Measurements from ENCODE around the gene NPM1.
"Not testable (repeated sequence)": the region's sequence is repeated elsewhere in the genome, so short reads cannot be mapped to it uniquely, and the experiment has no call there.

NPM1 gene

DNA sequence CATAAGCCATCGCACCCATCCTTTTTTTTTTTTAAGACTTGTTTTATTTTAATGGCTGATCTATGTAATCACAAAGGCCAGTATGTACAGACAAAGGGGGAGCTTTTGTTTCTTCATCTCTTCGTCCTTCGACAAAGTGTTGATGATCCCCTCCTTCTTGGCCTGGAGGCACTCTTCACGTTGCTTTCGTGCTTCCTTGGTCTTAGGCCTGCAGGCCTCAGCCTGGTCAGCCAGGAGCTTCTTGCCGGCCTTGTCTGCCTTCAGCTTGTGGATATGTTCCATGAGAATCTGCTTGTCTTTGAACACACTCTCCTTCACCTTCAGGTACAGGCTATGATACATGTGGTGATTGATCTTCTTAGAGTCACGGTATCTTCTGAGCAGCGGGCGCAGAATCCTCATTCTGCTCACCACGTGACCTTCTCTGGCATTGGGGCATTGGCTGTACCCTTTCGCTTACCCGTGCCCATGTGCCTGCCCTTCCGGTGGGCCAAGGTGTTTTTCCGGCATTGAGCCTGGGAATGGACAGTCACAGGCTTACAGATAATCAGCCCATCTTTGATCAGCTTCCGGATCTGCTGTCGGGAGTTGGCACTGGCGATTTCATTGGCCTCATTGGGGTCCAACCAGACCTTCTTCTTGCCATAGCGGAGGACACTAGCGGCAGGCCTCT lies 42.6 kb upstream of the NPM1 start:
- H3K79me2 ChIP-seq (ENCODE audit: low read length): no peaks in the 10 kb centered on the region
- no peak overlapping the region for H2AFZ ChIP-seq (ENCODE audit: low read depth, low read length)
- no peak overlapping the region for H3K4me2 ChIP-seq (ENCODE audit: low read length)
- no peaks in the 10 kb centered on the region for H3K36me3 ChIP-seq (replicated peaks; ENCODE audit: low read depth, low read length)
- no peak overlapping the region for H3K9ac ChIP-seq (ENCODE audit: low read length)
- H3K27me3 ChIP-seq (ENCODE audit: low read depth, low read length): no peaks in the 10 kb centered on the region
- H3K9me3 ChIP-seq (ENCODE audit: insufficient read depth, low read length): no peaks in the 10 kb centered on the region
- H3K4me1 ChIP-seq (ENCODE audit: low read length): no peaks in the 10 kb centered on the region
- H4K20me1 ChIP-seq (ENCODE audit: insufficient read depth, low read length): no peaks in the 10 kb centered on the region
- no peak for TF ChIP-seq EZH2phosphoT487 (IDR thresholded peaks at IDR 0.05; ENCODE audit: low read depth)
- TF ChIP-seq, protein P1, sequence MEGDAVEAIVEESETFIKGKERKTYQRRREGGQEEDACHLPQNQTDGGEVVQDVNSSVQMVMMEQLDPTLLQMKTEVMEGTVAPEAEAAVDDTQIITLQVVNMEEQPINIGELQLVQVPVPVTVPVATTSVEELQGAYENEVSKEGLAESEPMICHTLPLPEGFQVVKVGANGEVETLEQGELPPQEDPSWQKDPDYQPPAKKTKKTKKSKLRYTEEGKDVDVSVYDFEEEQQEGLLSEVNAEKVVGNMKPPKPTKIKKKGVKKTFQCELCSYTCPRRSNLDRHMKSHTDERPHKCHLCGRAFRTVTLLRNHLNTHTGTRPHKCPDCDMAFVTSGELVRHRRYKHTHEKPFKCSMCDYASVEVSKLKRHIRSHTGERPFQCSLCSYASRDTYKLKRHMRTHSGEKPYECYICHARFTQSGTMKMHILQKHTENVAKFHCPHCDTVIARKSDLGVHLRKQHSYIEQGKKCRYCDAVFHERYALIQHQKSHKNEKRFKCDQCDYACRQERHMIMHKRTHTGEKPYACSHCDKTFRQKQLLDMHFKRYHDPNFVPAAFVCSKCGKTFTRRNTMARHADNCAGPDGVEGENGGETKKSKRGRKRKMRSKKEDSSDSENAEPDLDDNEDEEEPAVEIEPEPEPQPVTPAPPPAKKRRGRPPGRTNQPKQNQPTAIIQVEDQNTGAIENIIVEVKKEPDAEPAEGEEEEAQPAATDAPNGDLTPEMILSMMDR (IDR thresholded peaks at IDR 0.05; ENCODE audit: low read depth, low read length): no peak
- H3K4me3 ChIP-seq (ENCODE audit: low read length): no peak overlapping the region
- H3K27ac ChIP-seq (ENCODE audit: low read length): no peak overlapping the region

DNA sequence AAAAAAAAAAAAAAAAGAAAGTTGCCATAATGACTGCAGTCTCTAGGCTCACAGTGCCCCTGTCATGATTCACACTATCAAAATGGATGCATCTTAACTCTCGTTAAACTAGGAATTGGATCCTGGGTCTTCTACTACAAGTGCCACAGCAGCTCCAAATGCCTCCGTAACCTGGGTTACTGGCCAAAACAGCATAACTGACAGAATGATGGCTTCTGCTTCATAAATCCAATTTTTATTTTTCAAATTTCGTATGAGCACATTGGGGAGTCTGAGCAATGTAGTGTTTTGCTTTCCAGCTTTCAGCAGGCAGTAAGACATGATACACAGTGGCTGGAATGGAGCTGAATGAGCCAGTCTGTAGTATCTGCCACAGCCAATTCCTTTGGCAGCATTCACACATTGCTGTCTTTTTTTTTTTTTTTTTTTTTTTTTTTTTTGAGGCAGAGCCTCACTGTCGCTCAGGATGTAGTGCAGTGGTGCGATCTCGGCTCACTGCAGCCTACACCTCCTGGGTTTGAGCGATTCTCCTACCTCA lies 36.0 kb upstream of the NPM1 start:
- Histone ChIP-seq H3K4me3 (ENCODE audit: low read length) (no peak overlapping the region), H3K27me3 (ENCODE audit: low read depth, low read length) (no peaks in the 10 kb centered on the region), H3K9ac (ENCODE audit: low read length) (no peak overlapping the region), H3K4me1 (ENCODE audit: low read length) (peaks cover 22% of the 10 kb centered on the region), H3K79me2 (ENCODE audit: low read length) (no peaks in the 10 kb centered on the region), H2AFZ (ENCODE audit: low read depth, low read length) (no peak overlapping the region), H3K9me3 (ENCODE audit: insufficient read depth, low read length) (no peaks in the 10 kb centered on the region), H3K4me2 (ENCODE audit: low read length) (no peak overlapping the region), H4K20me1 (ENCODE audit: insufficient read depth, low read length) (no peaks in the 10 kb centered on the region), H3K27ac (ENCODE audit: low read length) (no peak overlapping the region), H3K36me3 (replicated peaks; ENCODE audit: low read depth, low read length) (no peaks in the 10 kb centered on the region)
- TF ChIP-seq, protein P1 (IDR thresholded peaks at IDR 0.05; ENCODE audit: low read depth, low read length): no peak
- no peak for TF ChIP-seq EZH2phosphoT487 (IDR thresholded peaks at IDR 0.05; ENCODE audit: low read depth)

DNA sequence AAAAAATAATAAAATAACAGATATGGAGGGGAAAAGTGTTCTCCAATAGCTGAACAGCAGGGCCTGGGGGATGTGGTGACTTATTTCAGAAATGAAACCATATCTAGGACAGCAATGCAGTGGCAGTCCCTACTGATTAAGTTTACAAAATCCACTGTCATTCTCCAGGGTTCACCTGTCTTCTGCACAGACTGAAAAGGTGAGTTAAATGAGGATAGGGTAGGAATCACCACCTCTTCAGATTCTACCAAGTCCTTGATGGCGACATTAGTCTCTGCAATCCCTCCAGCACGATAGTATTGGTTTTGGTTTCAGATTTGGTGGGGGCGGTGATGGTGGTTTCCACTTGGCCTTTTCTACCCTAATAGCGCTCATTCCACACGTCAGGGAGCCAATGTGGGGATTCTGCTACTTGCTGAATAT lies 32.3 kb upstream of the NPM1 start:
- Histone ChIP-seq H3K27ac (ENCODE audit: low read length) (peak overlapping the region; percentile 78), H3K9me3 (ENCODE audit: insufficient read depth, low read length) (no peaks in the 10 kb centered on the region), H3K4me2 (ENCODE audit: low read length) (peak overlapping the region; percentile 68), H3K79me2 (ENCODE audit: low read length) (no peaks in the 10 kb centered on the region), H3K4me1 (ENCODE audit: low read length) (peaks cover 24% of the 10 kb centered on the region), H3K4me3 (ENCODE audit: low read length) (peak overlapping the region; percentile 57), H3K36me3 (replicated peaks; ENCODE audit: low read depth, low read length) (no peaks in the 10 kb centered on the region), H3K27me3 (ENCODE audit: low read depth, low read length) (no peaks in the 10 kb centered on the region), H4K20me1 (ENCODE audit: insufficient read depth, low read length) (no peaks in the 10 kb centered on the region), H3K9ac (ENCODE audit: low read length) (peak overlapping the region; percentile 36; the same call in 1 of the 2 replicates), H2AFZ (ENCODE audit: low read depth, low read length) (peak overlapping the region; percentile 64)
- TF ChIP-seq, protein P1 (IDR thresholded peaks at IDR 0.05; ENCODE audit: low read depth, low read length): no peak
- no peak for TF ChIP-seq EZH2phosphoT487 (IDR thresholded peaks at IDR 0.05; ENCODE audit: low read depth)

DNA sequence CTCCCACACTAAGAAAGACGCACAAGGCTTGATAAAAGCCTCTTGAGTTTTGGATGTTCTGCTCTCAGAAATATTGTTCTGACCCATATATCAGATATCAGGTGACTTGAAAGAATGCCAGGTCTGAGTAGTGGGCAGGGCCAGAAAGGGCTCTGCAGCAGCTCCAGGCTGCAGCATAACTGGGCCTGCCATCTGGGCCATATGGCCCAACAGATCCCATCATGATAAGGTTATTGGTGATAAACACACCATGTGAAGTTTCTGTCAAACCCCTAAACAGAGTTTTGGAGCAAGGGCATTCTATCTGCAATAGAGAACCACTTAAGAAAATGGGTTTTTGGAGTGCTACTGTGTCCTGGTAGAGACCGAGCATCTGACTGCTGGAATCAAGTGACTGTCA lies 29.8 kb upstream of the NPM1 start:
- Histone ChIP-seq H3K27me3 (ENCODE audit: low read depth, low read length) (no peaks in the 10 kb centered on the region), H3K4me1 (ENCODE audit: low read length) (peaks cover 25% of the 10 kb centered on the region), H4K20me1 (ENCODE audit: insufficient read depth, low read length) (no peaks in the 10 kb centered on the region), H3K27ac (ENCODE audit: low read length) (no peak overlapping the region), H2AFZ (ENCODE audit: low read depth, low read length) (no peak overlapping the region), H3K9ac (ENCODE audit: low read length) (no peak overlapping the region), H3K79me2 (ENCODE audit: low read length) (no peaks in the 10 kb centered on the region), H3K4me3 (ENCODE audit: low read length) (no peak overlapping the region), H3K9me3 (ENCODE audit: insufficient read depth, low read length) (no peaks in the 10 kb centered on the region), H3K36me3 (replicated peaks; ENCODE audit: low read depth, low read length) (no peaks in the 10 kb centered on the region), H3K4me2 (ENCODE audit: low read length) (no peak overlapping the region)
- TF ChIP-seq, protein P1 (IDR thresholded peaks at IDR 0.05; ENCODE audit: low read depth, low read length): no peak
- no peak for TF ChIP-seq EZH2phosphoT487 (IDR thresholded peaks at IDR 0.05; ENCODE audit: low read depth)

DNA sequence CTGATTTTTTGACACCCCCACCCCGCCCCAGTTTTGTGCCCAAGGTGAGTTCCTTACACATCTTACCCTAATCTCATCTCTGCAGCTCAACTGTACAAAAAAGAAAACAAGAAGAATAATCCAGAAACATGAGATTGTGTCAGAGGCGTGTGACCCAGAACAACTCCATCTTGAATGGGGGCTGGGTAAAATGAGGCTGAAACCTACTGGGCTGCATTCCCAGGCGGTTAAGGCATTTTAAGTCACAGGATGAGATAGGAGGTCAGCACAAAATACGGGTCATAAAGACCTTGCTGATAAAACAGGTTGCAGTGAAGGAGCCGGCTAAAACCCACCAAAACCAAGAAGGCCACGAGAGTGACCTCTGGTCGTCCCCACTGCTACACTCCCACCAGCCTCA lies 26.5 kb upstream of the NPM1 start:
- H3K4me2 ChIP-seq (ENCODE audit: low read length); H4K20me1 ChIP-seq (ENCODE audit: insufficient read depth, low read length); H2AFZ ChIP-seq (ENCODE audit: low read depth, low read length); H3K27me3 ChIP-seq (ENCODE audit: low read depth, low read length); H3K4me3 ChIP-seq (ENCODE audit: low read length); H3K9me3 ChIP-seq (ENCODE audit: insufficient read depth, low read length); H3K36me3 ChIP-seq (replicated peaks; ENCODE audit: low read depth, low read length); H3K9ac ChIP-seq (ENCODE audit: low read length); H3K79me2 ChIP-seq (ENCODE audit: low read length); H3K27ac ChIP-seq (ENCODE audit: low read length): not testable (repeated sequence)
- peaks cover 19% of the 10 kb centered on the region for H3K4me1 ChIP-seq (ENCODE audit: low read length)

DNA sequence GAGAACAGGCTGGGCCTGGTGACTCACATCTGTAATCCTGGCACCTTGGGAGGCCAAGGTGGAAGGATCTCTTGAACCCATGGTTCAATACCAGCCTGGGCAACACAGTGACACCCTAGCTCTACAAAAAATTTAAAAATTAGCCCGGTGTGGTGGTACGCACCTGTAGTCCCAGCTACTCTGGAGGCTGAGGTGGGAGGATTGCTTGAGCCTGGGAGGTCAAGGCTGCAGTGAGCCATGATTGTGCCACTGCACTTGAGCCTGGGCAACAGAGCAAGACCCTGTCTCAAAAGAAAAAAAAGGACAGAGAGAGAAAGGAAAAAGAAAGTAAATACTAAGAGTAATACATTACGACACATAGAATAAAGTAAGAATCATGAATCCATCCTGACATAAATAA lies 24.4 kb upstream of the NPM1 start:
- not testable (repeated sequence) for H3K79me2 ChIP-seq (ENCODE audit: low read length); H3K4me3 ChIP-seq (ENCODE audit: low read length); H2AFZ ChIP-seq (ENCODE audit: low read depth, low read length); H3K36me3 ChIP-seq (replicated peaks; ENCODE audit: low read depth, low read length); H3K27ac ChIP-seq (ENCODE audit: low read length); H3K9ac ChIP-seq (ENCODE audit: low read length); H3K9me3 ChIP-seq (ENCODE audit: insufficient read depth, low read length); H4K20me1 ChIP-seq (ENCODE audit: insufficient read depth, low read length)
- Histone ChIP-seq H3K27me3 (ENCODE audit: low read depth, low read length) (peaks cover 15% of the 10 kb centered on the region; the same call in 1 of the 2 replicates), H3K4me2 (ENCODE audit: low read length) (peak overlapping the region; percentile 36), H3K4me1 (ENCODE audit: low read length) (peaks cover 16% of the 10 kb centered on the region)
